IMR-90 (cell line): ENCODE measurements around the gene GOLGA8B. TPM values are rescaled to one million over a fixed set of nuclear protein-coding genes. Genes with fewer than 3 reads are reported as not detected.

Experiments used
- ATAC-seq: fragments of 200-7000 bp; cut with Tn5 transposase; 2 replicates; pipeline ENCODE4 v1.9.1; 2020; ENCODE audit warnings: low read depth, mild to moderate bottlenecking, moderate library complexity
- BruUV-seq: library from RNA; stranded (reverse); fragments of 400-500 nt; replicated peaks from 2 replicates; lab custom pipeline; 2021; lab: Mats Ljungman, UMichigan
- CTCF ChIA-PET: fragments of 300-600 bp; formaldehyde crosslinking; extraction: SDS; loops from one replicate; lab custom pipeline; 2021; ENCODE audit warnings: antibody characterized with exemption; lab: Yijun Ruan, JAX
- POLR2A ChIA-PET: fragments of 300-600 bp; sonication (Branson Sonifier 250); formaldehyde crosslinking; loops from one replicate; lab custom pipeline; 2022; ENCODE audit warnings: antibody characterized with exemption; ENCODE audit not compliant: unreplicated experiment; lab: Charles Lee
- DNase-seq: peaks from one replicate; pipeline ENCODE4 v3.0.0; 2013
- H2AFZ ChIP-seq: replicated peaks from 2 replicates; pipeline ENCODE3; 2013; ENCODE audit warnings: low read length, mild to moderate bottlenecking; ENCODE audit not compliant: poor library complexity
- H2AK5ac ChIP-seq: 2 replicates; pipeline ENCODE4 v1.6.1; 2013; ENCODE audit warnings: low read depth, low read length, inconsistent platforms
- H2AK9ac ChIP-seq: replicated peaks from 2 replicates; pipeline ENCODE3; 2013; ENCODE audit warnings: mild to moderate bottlenecking, low read depth, low read length, moderate library complexity; ENCODE audit not compliant: poor library complexity
- H2BK120ac ChIP-seq: 2 replicates; pipeline ENCODE4 v1.6.1; 2013; ENCODE audit warnings: low read depth, low read length, inconsistent platforms
- H2BK15ac ChIP-seq: 3 replicates; pipeline ENCODE4 v1.6.1; 2013; ENCODE audit warnings: low read depth, low read length, inconsistent platforms
- H2BK20ac ChIP-seq: 2 replicates; pipeline ENCODE4 v1.6.1; 2013; ENCODE audit warnings: low read depth, mild to moderate bottlenecking, inconsistent platforms, low read length, moderate library complexity
- H2BK5ac ChIP-seq: 2 replicates; pipeline ENCODE4 v1.6.1; 2013; ENCODE audit warnings: mild to moderate bottlenecking, low read depth, low read length, inconsistent platforms; ENCODE audit not compliant: poor library complexity, severe bottlenecking
- H3K14ac ChIP-seq: replicated peaks from 2 replicates; pipeline ENCODE4 v1.6.1; 2013; ENCODE audit warnings: low read depth, low read length, inconsistent platforms
- H3K18ac ChIP-seq: 2 replicates; pipeline ENCODE4 v1.6.1; 2013; ENCODE audit warnings: low read depth, low read length, control low read depth
- H3K23ac ChIP-seq: 2 replicates; pipeline ENCODE4 v1.6.1; 2013; ENCODE audit warnings: low read depth, low read length, inconsistent platforms
- H3K27ac ChIP-seq: 2 replicates; pipeline ENCODE4 v1.5.1; 2013; ENCODE audit warnings: mild to moderate bottlenecking, control low read depth, low read length; ENCODE audit not compliant: insufficient read depth
- H3K27me3 ChIP-seq: 2 replicates; pipeline ENCODE4 v1.6.1; 2013; ENCODE audit warnings: low read length; ENCODE audit not compliant: control insufficient read depth, insufficient read depth
- H3K36me3 ChIP-seq: 2 replicates; pipeline ENCODE4 v1.6.1; 2013; ENCODE audit warnings: low read length, mixed read lengths; ENCODE audit not compliant: control insufficient read depth, insufficient read depth
- H3K4ac ChIP-seq: 2 replicates; pipeline ENCODE4 v1.6.1; 2013; ENCODE audit warnings: low read depth, low read length, inconsistent platforms
- H3K4me1 ChIP-seq: 2 replicates; pipeline ENCODE4 v1.6.1; 2013; ENCODE audit warnings: low read length, mixed read lengths; ENCODE audit not compliant: control insufficient read depth, insufficient read depth
- H3K4me2 ChIP-seq: 2 replicates; pipeline ENCODE4 v1.6.1; 2013; ENCODE audit warnings: low read depth, mild to moderate bottlenecking, control low read depth, low read length, moderate library complexity
- H3K4me3 ChIP-seq: 2 replicates; pipeline ENCODE4 v1.5.1; 2013; ENCODE audit warnings: low read depth, mild to moderate bottlenecking, control low read depth, low read length, moderate library complexity; ENCODE audit not compliant: insufficient read depth
- H3K56ac ChIP-seq: 2 replicates; pipeline ENCODE4 v1.6.1; 2013; ENCODE audit warnings: low read length, inconsistent platforms; ENCODE audit not compliant: insufficient read depth; ENCODE audit errors: extremely low read depth
- H3K79me1 ChIP-seq, 2 experiments: 2 replicates each; pipeline ENCODE4 v1.6.1; 2013; ENCODE audit warnings: low read length in 2 of 2, inconsistent platforms in 1 of 2, low read depth in 1 of 2
- H3K9ac ChIP-seq: 2 replicates; pipeline ENCODE4 v1.6.1; 2013; ENCODE audit warnings: low read depth, low read length, control low read depth
- H3K9me1 ChIP-seq: 2 replicates; pipeline ENCODE4 v1.6.1; 2013; ENCODE audit warnings: low read length, inconsistent platforms; ENCODE audit not compliant: insufficient read depth
- H3K9me3 ChIP-seq: 2 replicates; pipeline ENCODE4 v1.6.1; 2013; ENCODE audit warnings: low read length; ENCODE audit not compliant: control insufficient read depth, insufficient read depth
- H4K20me1 ChIP-seq: 2 replicates; pipeline ENCODE4 v1.6.1; 2013; ENCODE audit warnings: low read length, inconsistent platforms; ENCODE audit not compliant: insufficient read depth
- H4K5ac ChIP-seq: 2 replicates; pipeline ENCODE4 v1.6.1; 2013; ENCODE audit warnings: mild to moderate bottlenecking, low read depth, low read length, control low read depth
- H4K8ac ChIP-seq, 2 experiments: 2 replicates each; pipeline ENCODE4 v1.6.1; 2013; ENCODE audit warnings: low read depth in 2 of 2, low read length in 2 of 2, control low read depth in 1 of 2, inconsistent platforms in 1 of 2
- H4K91ac ChIP-seq: 2 replicates; pipeline ENCODE4 v1.6.1; 2013; ENCODE audit warnings: low read depth, low read length, inconsistent platforms; ENCODE audit not compliant: insufficient read depth
- MAZ ChIP-seq: IDR thresholded peaks from 2 replicates; pipeline ENCODE4 v1.6.1; 2012; ENCODE audit warnings: low read depth, mild to moderate bottlenecking, low read length, improper control_type of control experiment, moderate library complexity, borderline replicate concordance
- WGBS, 2 experiments: methylation state at CpG; one replicate each; pipeline versions ENCODE4 v1.1.5 to v1.1.7; 2013; ENCODE audit warnings: missing lambda C conversion rate in 2 of 2; ENCODE audit not compliant: insufficient read length in 1 of 2; ENCODE audit errors: extremely low coverage in 2 of 2; 5-methylcytosine and 5-hydroxymethylcytosine counted together
- dilution Hi-C: fragments of 300-500 bp; cut with HindIII; formaldehyde crosslinking; loops from one replicate; pipeline ENCODE4 v1.14.3; 2018; ENCODE audit warnings: low sequenced_read_pairs; ENCODE audit not compliant: unreplicated experiment
- in situ Hi-C: fragments of 300-500 bp; cut with MboI; formaldehyde crosslinking; loops from 3 replicates; pipeline ENCODE4 v1.14.3; 2019; ENCODE audit warnings: low sequenced_read_pairs, inconsistent platforms, mixed read lengths
- intact Hi-C: fragments of 100-400 bp; cut with micrococcal nuclease; formaldehyde crosslinking; loops from 2 replicates; pipeline ENCODE4 v1.10.0; 2022
- polyA plus RNA-seq, 3 experiments: library from polyadenylated mRNA; depleted of rRNA; stranded (reverse); fragments of >200 nt; gene quantifications; 2 replicates each; pipeline ENCODE4 v1.2.3, GENCODE V29; 2012; ENCODE audit warnings: low replicate concordance in 1 of 3
- total RNA-seq: library from RNA; depleted of rRNA; stranded (reverse); fragments of >200 nt; gene quantifications from 2 replicates; pipeline ENCODE4 v1.2.3, GENCODE V29; 2012

Gene GOLGA8B
- total and polyA plus RNA-seq, 2 of the 4 experiments (the other 2 are of a cell fraction): 7.7 to 31.6 TPM

GRCh38 chr15:34594361-34594760 lies 10.9 kb upstream of the GOLGA8B start:
- no peak overlapping the region for H3K4me3 ChIP-seq
- H2BK20ac ChIP-seq: no peak overlapping the region
- intact Hi-C loops (no loop called here), in situ Hi-C loops (loop anchor here (25.0 kb wide), 2 partner anchors 357 to 482 kb away; partner anchors contain the start of genes EMC4, EMC7 and PGBD4), dilution Hi-C loops (no loop called here)
- no peak overlapping the region for H2BK15ac ChIP-seq
- no peak overlapping the region for H3K27ac ChIP-seq
- no peak overlapping the region for H2BK120ac ChIP-seq
- no peak overlapping the region for H3K4me2 ChIP-seq
- no peak overlapping the region for H2AK9ac ChIP-seq
- BruUV-seq: no TSS peak
- TF ChIP-seq MAZ: no peak
- H3K36me3 ChIP-seq: no peaks in the 10 kb centered on the region
- H3K56ac ChIP-seq: no peak overlapping the region
- WGBS, 2 experiments: no CpG with 5 or more reads among the region's 3 CpGs
- no peak overlapping the region for H4K8ac ChIP-seq
- H3K9ac ChIP-seq: no peak overlapping the region
- H3K79me1 ChIP-seq: no peaks in the 10 kb centered on the region
- no peak overlapping the region for H3K4ac ChIP-seq
- no peak overlapping the region for H3K14ac ChIP-seq
- ChIA-PET CTCF (no interaction called here), POLR2A (no interaction called here)
- H3K9me3 ChIP-seq: no peaks in the 10 kb centered on the region
- H3K18ac ChIP-seq: no peak overlapping the region
- no peak overlapping the region for H2AFZ ChIP-seq
- H4K5ac ChIP-seq: no peak overlapping the region
- no peak overlapping the region for H2BK5ac ChIP-seq
- H4K20me1 ChIP-seq: no peaks in the 10 kb centered on the region
- H3K27me3 ChIP-seq: peaks cover 4% of the 10 kb centered on the region
- no peaks in the 10 kb centered on the region for H3K4me1 ChIP-seq
- no peak overlapping the region for H2AK5ac ChIP-seq
- ATAC-seq (no peak), DNase-seq (no peak)
- no peaks in the 10 kb centered on the region for H3K9me1 ChIP-seq
- no peak overlapping the region for H4K91ac ChIP-seq
- H3K23ac ChIP-seq: no peak overlapping the region
